ENCODE results near the gene CLMN.

CLMN gene

DNA sequence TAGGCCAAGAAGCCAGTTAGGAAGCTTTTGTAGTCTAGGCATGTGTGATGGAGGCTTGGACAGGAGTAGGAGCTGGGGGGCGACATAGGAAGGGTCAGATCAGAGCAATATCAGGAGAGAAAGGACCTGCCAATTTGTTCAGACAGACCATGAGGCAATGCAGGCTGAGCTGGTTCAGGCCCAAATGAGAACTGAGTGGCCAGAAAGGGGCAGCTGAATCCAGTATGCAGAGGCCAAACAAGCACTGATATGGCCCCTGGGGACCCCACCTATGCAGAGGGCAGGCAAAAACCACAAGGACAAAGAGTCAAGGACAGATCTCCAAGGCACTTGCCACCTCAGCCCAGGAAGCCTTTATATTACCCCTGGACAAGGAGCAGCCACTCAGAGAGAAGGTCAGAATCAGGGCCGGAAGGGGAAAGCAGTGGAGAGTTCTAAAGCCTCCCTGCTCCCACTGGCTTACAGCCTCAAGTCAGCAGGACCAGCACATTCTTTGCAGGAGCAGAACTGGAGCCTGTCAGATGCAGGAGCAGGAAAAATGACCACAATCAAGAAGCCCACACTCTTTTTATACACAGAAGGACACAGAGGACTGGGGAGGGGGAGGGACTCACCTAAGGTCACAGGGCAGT is 37.2 kb downstream of the CLMN start:
- H3K27me3 ChIP-seq: no peaks in the 10 kb centered on the region
- H3K9me3 ChIP-seq: no peaks in the 10 kb centered on the region
- H3K4me3 ChIP-seq: no peak overlapping the region
- TF ChIP-seq, protein P1, sequence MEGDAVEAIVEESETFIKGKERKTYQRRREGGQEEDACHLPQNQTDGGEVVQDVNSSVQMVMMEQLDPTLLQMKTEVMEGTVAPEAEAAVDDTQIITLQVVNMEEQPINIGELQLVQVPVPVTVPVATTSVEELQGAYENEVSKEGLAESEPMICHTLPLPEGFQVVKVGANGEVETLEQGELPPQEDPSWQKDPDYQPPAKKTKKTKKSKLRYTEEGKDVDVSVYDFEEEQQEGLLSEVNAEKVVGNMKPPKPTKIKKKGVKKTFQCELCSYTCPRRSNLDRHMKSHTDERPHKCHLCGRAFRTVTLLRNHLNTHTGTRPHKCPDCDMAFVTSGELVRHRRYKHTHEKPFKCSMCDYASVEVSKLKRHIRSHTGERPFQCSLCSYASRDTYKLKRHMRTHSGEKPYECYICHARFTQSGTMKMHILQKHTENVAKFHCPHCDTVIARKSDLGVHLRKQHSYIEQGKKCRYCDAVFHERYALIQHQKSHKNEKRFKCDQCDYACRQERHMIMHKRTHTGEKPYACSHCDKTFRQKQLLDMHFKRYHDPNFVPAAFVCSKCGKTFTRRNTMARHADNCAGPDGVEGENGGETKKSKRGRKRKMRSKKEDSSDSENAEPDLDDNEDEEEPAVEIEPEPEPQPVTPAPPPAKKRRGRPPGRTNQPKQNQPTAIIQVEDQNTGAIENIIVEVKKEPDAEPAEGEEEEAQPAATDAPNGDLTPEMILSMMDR (IDR thresholded peaks at IDR 0.05): no peak
- no peak overlapping the region for H3K27ac ChIP-seq
- peaks cover 0 to 14% (median 0%) of the 10 kb centered on the region in 4 donors for H3K4me1 ChIP-seq
- H3K36me3 ChIP-seq: no peaks in the 10 kb centered on the region
- intact Hi-C loops (cut with DNase I; ENCODE audit: low total_unique reads): no loop called here
- DNase-seq: peak in 1 of 2 donors; percentile 35

DNA sequence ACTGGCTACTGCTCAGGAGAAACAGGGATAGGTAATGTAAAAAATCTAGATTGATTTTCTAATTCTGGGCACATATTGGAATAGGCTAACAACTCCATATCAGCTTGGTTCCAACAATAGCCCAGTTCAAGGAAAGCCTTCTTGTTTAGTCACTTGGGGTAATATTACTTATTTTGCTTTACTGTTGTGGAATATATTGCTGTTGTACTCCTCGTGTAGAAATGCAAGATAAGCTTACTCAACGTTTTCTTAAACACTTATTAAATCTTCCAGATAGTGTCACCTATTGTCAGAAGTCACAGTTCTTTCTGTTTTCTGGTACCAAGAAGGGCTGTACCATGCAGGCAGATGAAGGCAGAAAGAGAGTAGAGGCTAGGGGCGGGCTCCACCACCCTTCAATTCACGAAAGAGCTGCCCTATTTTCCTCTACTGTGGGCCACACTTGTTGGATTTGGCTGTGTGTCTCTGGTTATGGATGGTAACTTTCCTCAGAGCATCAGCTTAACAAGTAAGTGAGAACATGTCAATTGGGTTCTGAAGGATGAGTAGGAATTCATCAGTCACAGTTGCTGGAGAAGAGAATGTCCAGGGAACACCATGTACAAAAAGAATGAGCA is 38.0 kb downstream of the CLMN start:
- peak in 1 of 2 donors; percentile 7 for DNase-seq
- no peaks in the 10 kb centered on the region for H3K27me3 ChIP-seq
- H3K9me3 ChIP-seq: no peaks in the 10 kb centered on the region
- no peaks in the 10 kb centered on the region for H3K36me3 ChIP-seq
- H3K27ac ChIP-seq: no peak overlapping the region
- peaks cover 0 to 14% (median 0%) of the 10 kb centered on the region in 4 donors for H3K4me1 ChIP-seq
- no peak overlapping the region for H3K4me3 ChIP-seq
- TF ChIP-seq, protein P1 (IDR thresholded peaks at IDR 0.05): no peak
- intact Hi-C loops (cut with DNase I; ENCODE audit: low total_unique reads): no loop called here

DNA sequence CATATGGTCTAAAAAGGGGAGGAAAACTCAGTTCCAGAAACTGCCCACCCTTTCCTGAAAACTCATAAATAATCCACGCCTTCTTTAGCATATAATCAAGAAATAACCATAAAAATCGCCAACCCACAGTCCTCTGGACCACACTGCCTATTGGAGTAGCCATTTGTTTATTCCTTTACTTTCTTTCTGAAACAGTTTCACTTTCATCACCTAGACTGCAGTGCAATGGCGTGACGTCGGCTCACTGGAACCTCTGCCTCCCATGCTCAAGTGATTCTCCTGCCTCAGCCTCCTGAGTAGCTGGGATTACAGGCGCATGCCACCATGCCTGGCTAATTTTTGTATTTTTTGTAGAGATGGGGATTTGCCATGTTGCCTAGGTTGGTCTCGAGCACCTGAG is 44.2 kb downstream of the CLMN start:
- Histone ChIP-seq H3K27me3 (no peaks in the 10 kb centered on the region), H3K4me3 (no peak overlapping the region), H3K9me3 (no peaks in the 10 kb centered on the region), H3K4me1 (no peaks in the 10 kb centered on the region), H3K27ac (no peak overlapping the region), H3K36me3 (no peaks in the 10 kb centered on the region)
- intact Hi-C loops (cut with DNase I; ENCODE audit: low total_unique reads): no loop called here
- TF ChIP-seq, protein P1 (IDR thresholded peaks at IDR 0.05): no peak
- DNase-seq: no peak

DNA sequence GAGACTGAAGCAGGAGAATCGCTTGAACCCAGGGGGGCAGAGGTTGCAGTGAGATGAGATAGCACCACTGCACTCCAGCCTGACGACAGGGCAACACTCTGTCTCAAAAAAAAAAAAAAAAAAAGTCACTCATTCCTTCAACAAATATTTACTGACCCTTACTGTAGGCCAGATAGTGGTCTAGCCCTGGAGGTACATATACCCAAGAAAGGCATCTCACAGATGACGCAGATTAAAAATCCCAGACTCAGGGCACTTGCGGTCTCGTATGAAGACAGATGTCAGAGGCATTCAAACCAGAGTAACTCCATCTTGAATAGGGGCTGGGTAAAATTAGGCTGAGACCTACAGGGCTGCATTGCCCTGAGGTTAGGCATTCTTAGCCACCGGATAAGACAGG is 44.8 kb downstream of the CLMN start:
- Histone ChIP-seq H3K9me3 (no peaks in the 10 kb centered on the region), H3K27me3 (no peaks in the 10 kb centered on the region), H3K4me1 (peaks cover 0 to under 1% (median 0%) of the 10 kb centered on the region in 4 donors), H3K27ac (no peak overlapping the region), H3K4me3 (no peak overlapping the region), H3K36me3 (no peaks in the 10 kb centered on the region)
- TF ChIP-seq, protein P1 (IDR thresholded peaks at IDR 0.05): no peak
- intact Hi-C loops (cut with DNase I; ENCODE audit: low total_unique reads): no loop called here
- DNase-seq: no peak

DNA sequence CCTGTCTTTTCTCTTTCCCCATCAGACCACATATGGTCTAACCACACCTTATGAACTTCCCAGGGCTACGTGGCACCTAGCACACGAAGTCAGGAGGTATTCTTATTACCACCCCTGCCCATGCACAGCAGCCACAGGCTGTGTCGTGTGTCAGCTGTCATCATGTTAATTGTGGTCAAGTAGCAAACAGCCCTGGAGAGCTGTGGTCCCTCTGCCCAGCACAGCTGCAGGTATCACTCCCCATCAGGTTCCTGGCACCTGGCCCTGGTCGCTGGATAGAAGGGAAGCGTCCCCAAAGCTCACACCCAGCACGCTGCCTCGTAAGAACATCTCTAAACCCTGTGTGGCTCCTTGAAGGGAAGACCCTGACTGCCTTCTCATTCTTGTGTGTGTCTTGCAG is 45.4 kb downstream of the CLMN start:
- Histone ChIP-seq H3K27me3 (no peaks in the 10 kb centered on the region), H3K36me3 (no peaks in the 10 kb centered on the region), H3K4me3 (no peak overlapping the region), H3K27ac (no peak overlapping the region), H3K9me3 (no peaks in the 10 kb centered on the region), H3K4me1 (peaks cover 0 to 4% (median 0%) of the 10 kb centered on the region in 4 donors)
- intact Hi-C loops (cut with DNase I; ENCODE audit: low total_unique reads): no loop called here
- no peak for DNase-seq
- TF ChIP-seq, protein P1 (IDR thresholded peaks at IDR 0.05): no peak

Data from tibial artery (tissue), 4 donors.